Measurements from ENCODE around the gene SH2B2.

- TF ChIP-seq CTCF (conservative IDR thresholded peaks at IDR 0.05 in 1 of 2, IDR thresholded peaks at IDR 0.05 in 1 of 2; ENCODE audit: low read depth in 1 of 2, low read length in 2 of 2) = no peak
- TF ChIP-seq EZH2 (IDR thresholded peaks at IDR 0.05; ENCODE audit: low read length, missing control alignments) = no peak
These were observed 12.6 kb upstream of the SH2B2 start for GRCh38 chr7:102273749-102274712.

Measured in fibroblast of lung (primary cell).